HCT116 (cell line): Measurements from ENCODE around the gene CGA. TPM values are rescaled to one million over a fixed set of nuclear protein-coding genes. Genes with fewer than 3 reads are reported as not detected.

ENCODE experiments used
- ATAC-seq: fragments of 200-7000 bp; cut with Tn5 transposase; 2 replicates; pipeline ENCODE4 v1.9.1; 2020; ENCODE audit warnings: mild to moderate bottlenecking, moderate library complexity
- BruUV-seq: library from RNA; stranded (reverse); fragments of 400-500 nt; replicated peaks from 2 replicates; lab custom pipeline; 2021; lab: Mats Ljungman, UMichigan
- CTCF ChIA-PET: fragments of 300-600 bp; sonication (Branson Sonifier 250); formaldehyde crosslinking; loops from one replicate; lab custom pipeline; 2021; ENCODE audit warnings: antibody characterized with exemption; lab: Charles Lee
- POLR2A ChIA-PET: fragments of 300-600, 350-600 bp; sonication (Branson Sonifier 250); formaldehyde crosslinking; loops from one replicate; lab custom pipeline; 2021; ENCODE audit warnings: antibody characterized with exemption; lab: Charles Lee
- RAD21 ChIA-PET, 2 experiments: fragments of 300-600 bp; sonication (Branson Sonifier 250); formaldehyde crosslinking; loops; one replicate each; lab custom pipeline; 2023; ENCODE audit warnings: low total read pairs in 2 of 2; ENCODE audit not compliant: uncharacterized antibody in 2 of 2, unreplicated experiment in 2 of 2, low non-redundant PET in 1 of 2; lab: Charles Lee
- DNase-seq: peaks from one replicate; pipeline ENCODE4 v3.0.0-alpha.2; 2010; ENCODE audit warnings: low read depth, low spot score
- H2AFZ ChIP-seq: fragments of 200-600 bp; shearing (Covaris generic), sonication (generic); 2 replicates; pipeline ENCODE4 v1.6.1; 2017; ENCODE audit warnings: low read depth, mixed run types, mixed read lengths, antibody characterized with exemption, low read length; ENCODE audit not compliant: poor library complexity, severe bottlenecking
- H3K27ac ChIP-seq: 2 replicates; pipeline ENCODE4 v1.5.1; 2012; ENCODE audit warnings: low read depth, low read length
- H3K27me3 ChIP-seq: fragments of 200-600 bp; sonication (generic); 2 replicates; pipeline ENCODE4 v1.6.1; 2016; ENCODE audit warnings: mixed run types, low read length, mixed read lengths; ENCODE audit not compliant: insufficient read depth
- H3K36me3 ChIP-seq, 2 experiments: fragments of 200-500 bp in 1 of 2; fragments of 200-600 bp in 1 of 2; sonication (Bioruptor generic) in 1 of 2; sonication (generic) in 1 of 2; 2 replicates each; pipeline versions ENCODE4 v1.5.1 to v1.6.1; 2014 to 2016; ENCODE audit warnings: low read length in 2 of 2, inconsistent platforms in 1 of 2, mixed read lengths in 1 of 2, mixed run types in 1 of 2; ENCODE audit not compliant: insufficient read depth in 2 of 2, control insufficient read depth in 1 of 2
- H3K4me1 ChIP-seq, 2 experiments: fragments of 200-600 bp in 1 of 2; sonication (generic) in 1 of 2; 2 replicates each; pipeline versions ENCODE4 v1.5.1 to v1.6.1; 2012 to 2017; ENCODE audit warnings: low read length in 2 of 2, inconsistent platforms in 1 of 2, mild to moderate bottlenecking in 1 of 2, mixed read lengths in 1 of 2, mixed run types in 1 of 2, moderate library complexity in 1 of 2; ENCODE audit not compliant: insufficient read depth in 2 of 2, control insufficient read depth in 1 of 2
- H3K4me2 ChIP-seq: fragments of 200-600 bp; sonication (generic); 2 replicates; pipeline ENCODE4 v1.6.1; 2017; ENCODE audit warnings: mixed run types, low read length, mixed read lengths
- H3K4me3 ChIP-seq, 2 experiments: fragments of 200-600 bp in 1 of 2; sonication (generic) in 1 of 2; replicated peaks in 1 of 2; 2 replicates each; pipeline ENCODE4 v1.5.1; 2011 to 2016; ENCODE audit warnings: low read length in 2 of 2, control low read depth in 1 of 2, low read depth in 1 of 2, mild to moderate bottlenecking in 1 of 2, mixed read lengths in 1 of 2, mixed run types in 1 of 2
- H3K79me2 ChIP-seq: fragments of 200-600 bp; sonication (generic); 2 replicates; pipeline ENCODE4 v1.6.1; 2017; ENCODE audit warnings: mild to moderate bottlenecking, mixed run types, low read length, moderate library complexity, mixed read lengths; ENCODE audit not compliant: insufficient read depth
- H3K9ac ChIP-seq: fragments of 200-600 bp; sonication (generic); 2 replicates; pipeline ENCODE4 v1.6.1; 2016; ENCODE audit warnings: low read length, mixed read lengths
- H3K9me2 ChIP-seq: fragments of 200-600 bp; sonication (generic), shearing (Covaris generic); 2 replicates; pipeline ENCODE4 v1.6.1; 2017; ENCODE audit warnings: mixed run types, mild to moderate bottlenecking, moderate library complexity; ENCODE audit not compliant: insufficient read depth
- H3K9me3 ChIP-seq, 2 experiments: fragments of 200-500 bp in 1 of 2; fragments of 200-600 bp in 1 of 2; sonication (Bioruptor generic) in 1 of 2; sonication (generic) in 1 of 2; 2 replicates each; pipeline ENCODE4 v1.6.1; 2014 to 2017; ENCODE audit warnings: low read length in 2 of 2, mixed read lengths in 2 of 2, inconsistent platforms in 1 of 2, low read depth in 1 of 2, mild to moderate bottlenecking in 1 of 2, mixed run types in 1 of 2, moderate library complexity in 1 of 2; ENCODE audit not compliant: control insufficient read depth in 1 of 2, insufficient read depth in 1 of 2
- H4K20me1 ChIP-seq: fragments of 200-600 bp; sonication (generic), shearing (Covaris generic); 2 replicates; pipeline ENCODE4 v1.6.1; 2017; ENCODE audit warnings: mixed run types, mild to moderate bottlenecking, moderate library complexity; ENCODE audit not compliant: insufficient read depth
- CEBPB ChIP-seq: IDR thresholded peaks from 2 replicates; pipeline ENCODE4 v1.6.1; 2012; ENCODE audit warnings: low read depth
- CTCF ChIP-seq, 3 experiments: fragments of 200-600 bp in 1 of 3; sonication (generic) in 1 of 3; IDR thresholded peaks in 2 of 3; conservative IDR thresholded peaks in 1 of 3; 2 replicates each; pipeline ENCODE4 v1.5.1; 2012 to 2017; ENCODE audit warnings: low read depth in 2 of 3, low read length in 2 of 3, antibody characterized with exemption in 1 of 3, borderline replicate concordance in 1 of 3, control low read depth in 1 of 3, mild to moderate bottlenecking in 1 of 3, mixed read lengths in 1 of 3, mixed run types in 1 of 3, moderate library complexity in 1 of 3; ENCODE audit not compliant: insufficient read depth in 1 of 3
- EGR1 ChIP-seq: IDR thresholded peaks from 2 replicates; pipeline ENCODE4 v1.6.1; 2012; ENCODE audit warnings: low read depth
- ELF1 ChIP-seq: IDR thresholded peaks from 2 replicates; pipeline ENCODE4 v1.6.1; 2012; ENCODE audit warnings: low read depth, borderline replicate concordance
- JUND ChIP-seq: IDR thresholded peaks from 2 replicates; pipeline ENCODE4 v1.6.1; 2012
- POLR2A ChIP-seq: IDR thresholded peaks from 2 replicates; pipeline ENCODE4 v1.7.0; 2011; ENCODE audit warnings: borderline replicate concordance; ENCODE audit not compliant: insufficient read depth, insufficient read length; ENCODE audit errors: extremely low read depth
- POLR2AphosphoS5 ChIP-seq: IDR thresholded peaks from 2 replicates; pipeline ENCODE4 v1.6.1; 2011; ENCODE audit warnings: mild to moderate bottlenecking, low read depth, low read length, moderate library complexity
- SIN3A ChIP-seq: IDR thresholded peaks from 2 replicates; pipeline ENCODE4 v1.6.1; 2012; ENCODE audit warnings: low read depth
- YY1 ChIP-seq: IDR thresholded peaks from 2 replicates; pipeline ENCODE4 v1.6.1; 2011; ENCODE audit warnings: low read length, low read depth, moderate library complexity, mild to moderate bottlenecking; ENCODE audit not compliant: insufficient replicate concordance; ENCODE audit errors: extremely low read depth
- intact Hi-C: fragments of 100-400 bp; cut with micrococcal nuclease; formaldehyde crosslinking; loops from 2 replicates; pipeline ENCODE4 v1.10.0; 2022
- total RNA-seq: library from RNA; stranded (reverse); gene quantifications from one replicate; pipeline ENCODE4 v1.2.1, GENCODE V29; 2021; ENCODE audit not compliant: unreplicated experiment
- TF ChIP-seq, protein P1 (sequence below): IDR thresholded peaks from 2 replicates; pipeline ENCODE4 v1.6.1; 2011; ENCODE audit warnings: mild to moderate bottlenecking, low read length, moderate library complexity; ENCODE audit not compliant: insufficient replicate concordance; ENCODE audit errors: extremely low read depth
- TF ChIP-seq, protein P2 (sequence below): IDR thresholded peaks from 2 replicates; pipeline ENCODE4 v1.6.1; 2012

The CGA gene
- total RNA-seq, 1 experiment from 2014 or later = not detected

DNA sequence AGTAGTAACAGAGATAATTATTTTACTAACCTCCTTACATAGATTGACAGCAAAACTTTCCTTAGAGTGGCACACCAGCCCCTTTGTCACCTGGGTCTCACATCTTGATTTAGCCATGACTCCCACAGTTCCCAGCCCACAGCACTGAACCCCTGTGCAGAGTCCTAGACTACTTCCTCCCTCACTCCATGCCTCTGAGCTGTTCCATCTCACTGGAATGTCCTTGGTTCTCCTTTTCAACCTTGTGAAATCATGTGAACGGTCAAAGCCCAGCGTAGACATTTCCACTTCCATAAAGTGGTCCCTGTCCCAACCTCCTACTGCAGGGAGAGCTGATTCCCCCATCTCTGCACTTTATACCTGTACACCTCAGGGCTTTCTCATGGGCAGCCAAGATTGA is 19.7 kb downstream of the CGA start:
- Histone ChIP-seq H3K79me2 (no peaks in the 10 kb centered on the region), H3K9me2 (no peaks in the 10 kb centered on the region), H3K36me3 (no peaks in the 10 kb centered on the region), H3K4me1 (no peaks in the 10 kb centered on the region), H4K20me1 (no peaks in the 10 kb centered on the region), H2AFZ (no peak overlapping the region), H3K4me3 (no peak overlapping the region), H3K9ac (no peak overlapping the region), H3K4me2 (no peak overlapping the region), H3K27ac (no peak overlapping the region), H3K9me3 (no peaks in the 10 kb centered on the region), H3K27me3 (peaks cover 4% of the 10 kb centered on the region; the same call in 1 of the 2 replicates)
- BruUV-seq = no TSS peak
- no peak for ATAC-seq
- CTCF ChIA-PET = no interaction called here
- POLR2A ChIA-PET = no interaction called here
- intact Hi-C loops = loop anchor here (10.0 kb wide), 1 partner anchor 160 kb away; no protein-coding TSS in a partner anchor
- TF ChIP-seq CEBPB (no peak), SIN3A (no peak), YY1 (no peak), JUND (no peak), CTCF (IDR thresholded peaks at IDR 0.05 in 2 of 3, conservative IDR thresholded peaks at IDR 0.05 in 1 of 3; ENCODE audit: borderline replicate concordance in 1 of 3, insufficient read depth in 1 of 3, low read depth in 2 of 3, low read length in 2 of 3) (no peak), ELF1 (no peak), POLR2A (no peak), EGR1 (no peak), POLR2AphosphoS5 (no peak)
- TF ChIP-seq, protein P1, sequence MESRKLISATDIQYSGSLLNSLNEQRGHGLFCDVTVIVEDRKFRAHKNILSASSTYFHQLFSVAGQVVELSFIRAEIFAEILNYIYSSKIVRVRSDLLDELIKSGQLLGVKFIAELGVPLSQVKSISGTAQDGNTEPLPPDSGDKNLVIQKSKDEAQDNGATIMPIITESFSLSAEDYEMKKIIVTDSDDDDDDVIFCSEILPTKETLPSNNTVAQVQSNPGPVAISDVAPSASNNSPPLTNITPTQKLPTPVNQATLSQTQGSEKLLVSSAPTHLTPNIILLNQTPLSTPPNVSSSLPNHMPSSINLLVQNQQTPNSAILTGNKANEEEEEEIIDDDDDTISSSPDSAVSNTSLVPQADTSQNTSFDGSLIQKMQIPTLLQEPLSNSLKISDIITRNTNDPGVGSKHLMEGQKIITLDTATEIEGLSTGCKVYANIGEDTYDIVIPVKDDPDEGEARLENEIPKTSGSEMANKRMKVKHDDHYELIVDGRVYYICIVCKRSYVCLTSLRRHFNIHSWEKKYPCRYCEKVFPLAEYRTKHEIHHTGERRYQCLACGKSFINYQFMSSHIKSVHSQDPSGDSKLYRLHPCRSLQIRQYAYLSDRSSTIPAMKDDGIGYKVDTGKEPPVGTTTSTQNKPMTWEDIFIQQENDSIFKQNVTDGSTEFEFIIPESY = no peak
- TF ChIP-seq, protein P2, sequence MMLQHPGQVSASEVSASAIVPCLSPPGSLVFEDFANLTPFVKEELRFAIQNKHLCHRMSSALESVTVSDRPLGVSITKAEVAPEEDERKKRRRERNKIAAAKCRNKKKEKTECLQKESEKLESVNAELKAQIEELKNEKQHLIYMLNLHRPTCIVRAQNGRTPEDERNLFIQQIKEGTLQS = no peak
- RAD21 ChIA-PET = no interaction called here
- no peak for DNase-seq
